Testis (tissue), 3 donors: ENCODE measurements around the gene NAA80. TPM values are rescaled to one million over a fixed set of nuclear protein-coding genes. Genes with fewer than 3 reads are reported as not detected.

Experiments used
- DNase-seq: peaks from one replicate; pipeline ENCODE4 v3.0.0-alpha.2; 2019
- H3K27ac ChIP-seq, 2 donors: fragments of 200-600 bp; sonication (generic); one replicate each; pipeline ENCODE4 v1.5.1; 2019
- H3K27me3 ChIP-seq: fragments of 200-600 bp; sonication (generic); one replicate; pipeline ENCODE4 v1.5.1; 2019
- H3K36me3 ChIP-seq: fragments of 200-600 bp; sonication (generic); one replicate; pipeline ENCODE4 v1.5.1; 2017; ENCODE audit warnings: low read depth; ENCODE audit errors: missing control alignments
- H3K4me1 ChIP-seq: fragments of 200-600 bp; sonication (generic); one replicate; pipeline ENCODE4 v1.5.1; 2019
- H3K4me3 ChIP-seq, 2 donors: fragments of 200-600 bp; sonication (generic); one replicate each; pipeline ENCODE4 v1.5.1; 2017 to 2019
- H3K9me3 ChIP-seq: fragments of 200-600 bp; sonication (generic); one replicate; pipeline ENCODE4 v1.5.1; 2017
- CTCF ChIP-seq, 3 experiments: fragments of 450-650 bp in 2 of 3; fragments of 200-600 bp in 1 of 3; sonication (generic) in 1 of 3; IDR thresholded peaks; one replicate each; pipeline ENCODE4 v1.5.1; 2016 to 2019; ENCODE audit warnings: antibody characterized with exemption in 3 of 3, mild to moderate bottlenecking in 2 of 3, moderate library complexity in 1 of 3
- POLR2A ChIP-seq: fragments of 450-650 bp; IDR thresholded peaks from one replicate; pipeline ENCODE4 v1.6.1; 2017; ENCODE audit warnings: antibody characterized with exemption, mild to moderate bottlenecking, moderate library complexity
- WGBS, 2 donors: methylation state at CpG; one replicate each; pipeline ENCODE4 v1.1.5; 2018; 5-methylcytosine and 5-hydroxymethylcytosine counted together
- intact Hi-C: fragments of 100-400 bp; cut with DNase I; formaldehyde crosslinking; loops from one replicate; pipeline ENCODE4 v1.15.1; 2023; ENCODE audit warnings: low total_unique reads
- polyA plus RNA-seq: library from polyadenylated mRNA; stranded (reverse); fragments of 350-450 nt; fragmentation: Illumina TruSeq; extraction: RNeasy Lipid Tissue Mini Kit (QIAGEN cat#74804); gene quantifications from one replicate; pipeline ENCODE4 v1.2.3, GENCODE V29; 2014; ENCODE audit warnings: low read depth, low replicate concordance; ENCODE audit not compliant: insufficient read depth
- total RNA-seq, 2 donors: library from RNA; depleted of rRNA; stranded (reverse); fragments of >200 nt; gene quantifications; one replicate each; pipeline ENCODE4 v1.2.3, GENCODE V29; 2016

Gene NAA80
- total and polyA plus RNA-seq, 3 donors from 2014 or later: 37.9 to 79.4 (median 72.4) TPM

GRCh38 chr3:50342813-50343633 is 43.8 kb upstream of the NAA80 start:
- no peak for TF ChIP-seq POLR2A
- TF ChIP-seq CTCF (IDR thresholded peaks at IDR 0.05): no peak
- H3K9me3 ChIP-seq: no peaks in the 10 kb centered on the region
- no peak overlapping the region for H3K4me3 ChIP-seq
- H3K4me1 ChIP-seq: peaks cover 23% of the 10 kb centered on the region
- no peaks in the 10 kb centered on the region for H3K27me3 ChIP-seq
- intact Hi-C loops: no loop called here
- H3K36me3 ChIP-seq: no peaks in the 10 kb centered on the region
- no peak for DNase-seq
- no peak overlapping the region for H3K27ac ChIP-seq
- WGBS, 2 donors: 83 to 85% methylated on average over 10 to 13 of the region's 13 CpGs

GRCh38 chr3:50341996-50342650 is 42.9 kb upstream of the NAA80 start:
- Histone ChIP-seq H3K9me3 (no peaks in the 10 kb centered on the region), H3K4me1 (peaks cover 23% of the 10 kb centered on the region), H3K36me3 (no peaks in the 10 kb centered on the region), H3K27me3 (no peaks in the 10 kb centered on the region), H3K27ac (no peak overlapping the region), H3K4me3 (no peak overlapping the region)
- 63 to 73% methylated on average over 10 to 13 of the region's 13 CpGs for WGBS, 2 donors
- intact Hi-C loops: no loop called here
- DNase-seq: no peak
- TF ChIP-seq POLR2A (no peak), CTCF (IDR thresholded peaks at IDR 0.05) (no peak)

- intact Hi-C loops: no loop called here
- no peak overlapping the region for H3K4me3 ChIP-seq
- no peaks in the 10 kb centered on the region for H3K9me3 ChIP-seq
- H3K27me3 ChIP-seq: no peaks in the 10 kb centered on the region
- WGBS, 2 donors: 91 to 95% methylated on average over 9 of the region's 9 CpGs
- peaks cover 23% of the 10 kb centered on the region for H3K4me1 ChIP-seq
- DNase-seq: no peak
- no peak for TF ChIP-seq POLR2A
- TF ChIP-seq CTCF (IDR thresholded peaks at IDR 0.05): no peak
- H3K36me3 ChIP-seq: no peaks in the 10 kb centered on the region
- no peak overlapping the region for H3K27ac ChIP-seq
Measured at GRCh38 chr3:50341537-50341936, 42.3 kb upstream of the NAA80 start.

GRCh38 chr3:50340448-50341329 is 41.5 kb upstream of the NAA80 start, which contains the start of gene RASSF1:
Gene RASSF1, minus strand, starts transcription at chr3:50340836. Its CDS starts 31 bp downstream, at chr3:50340805.
- no peaks in the 10 kb centered on the region for H3K36me3 ChIP-seq
- peak; percentile 63 for DNase-seq
- H3K4me3 ChIP-seq: peak within 1 kb of the TSS; percentile 47 to 53
- WGBS, 2 donors: 0 to 20% methylated on average over 5 to 66 of the region's 85 CpGs
- peaks cover 31% of the 10 kb centered on the region for H3K4me1 ChIP-seq
- peak within 1 kb of the TSS; percentile 22 to 78 for H3K27ac ChIP-seq
- H3K27me3 ChIP-seq: no peaks in the 10 kb centered on the region
- intact Hi-C loops: no loop called here
- TF ChIP-seq POLR2A (no peak), CTCF (IDR thresholded peaks at IDR 0.05) (no peak)
- no peaks in the 10 kb centered on the region for H3K9me3 ChIP-seq
